Stimulated activated naive CD8-positive, alpha-beta T cell treated with anti-CD3 and anti-CD28 coated beads, Interleukin-15, amount 100 ng/mL, for 72 hours (primary cell): ENCODE measurements around the gene RBMX2.
"Not testable (repeated sequence)": the region's sequence is repeated elsewhere in the genome, so short reads cannot be mapped to it uniquely, and the experiment has no call there.

ENCODE experiments used
- ATAC-seq: fragments of 150-1000 bp; cut with Tn5 transposase; 2 replicates; pipeline ENCODE4 v1.10.0; 2021; ENCODE audit warnings: mild to moderate bottlenecking, moderate library complexity
- DNase-seq, 2 donors: peaks; one replicate each; pipeline ENCODE4 v3.0.0; 2021 to 2022
- H3K27ac Mint-ChIP-seq, 2 donors: one replicate each; pipeline ENCODE4 v1.8.0; 2022; ENCODE audit warnings: mild to moderate bottlenecking in 2 of 2, mixed read lengths in 2 of 2, moderate library complexity in 2 of 2
- H3K27me3 Mint-ChIP-seq: one replicate; pipeline ENCODE4 v1.8.0; 2022; ENCODE audit warnings: mixed read lengths
- H3K4me1 Mint-ChIP-seq: one replicate; pipeline ENCODE4 v1.8.0; 2022; ENCODE audit warnings: mild to moderate bottlenecking, mixed read lengths
- H3K4me3 Mint-ChIP-seq, 2 donors: one replicate each; pipeline ENCODE4 v1.8.0; 2022; ENCODE audit warnings: mild to moderate bottlenecking in 2 of 2, mixed read lengths in 2 of 2, moderate library complexity in 1 of 2
- H3K9me3 Mint-ChIP-seq, 2 donors: one replicate each; pipeline ENCODE4 v1.8.0; 2022; ENCODE audit warnings: mixed read lengths in 2 of 2

Gene RBMX2, protein sequence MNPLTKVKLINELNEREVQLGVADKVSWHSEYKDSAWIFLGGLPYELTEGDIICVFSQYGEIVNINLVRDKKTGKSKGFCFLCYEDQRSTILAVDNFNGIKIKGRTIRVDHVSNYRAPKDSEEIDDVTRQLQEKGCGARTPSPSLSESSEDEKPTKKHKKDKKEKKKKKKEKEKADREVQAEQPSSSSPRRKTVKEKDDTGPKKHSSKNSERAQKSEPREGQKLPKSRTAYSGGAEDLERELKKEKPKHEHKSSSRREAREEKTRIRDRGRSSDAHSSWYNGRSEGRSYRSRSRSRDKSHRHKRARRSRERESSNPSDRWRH

DNA sequence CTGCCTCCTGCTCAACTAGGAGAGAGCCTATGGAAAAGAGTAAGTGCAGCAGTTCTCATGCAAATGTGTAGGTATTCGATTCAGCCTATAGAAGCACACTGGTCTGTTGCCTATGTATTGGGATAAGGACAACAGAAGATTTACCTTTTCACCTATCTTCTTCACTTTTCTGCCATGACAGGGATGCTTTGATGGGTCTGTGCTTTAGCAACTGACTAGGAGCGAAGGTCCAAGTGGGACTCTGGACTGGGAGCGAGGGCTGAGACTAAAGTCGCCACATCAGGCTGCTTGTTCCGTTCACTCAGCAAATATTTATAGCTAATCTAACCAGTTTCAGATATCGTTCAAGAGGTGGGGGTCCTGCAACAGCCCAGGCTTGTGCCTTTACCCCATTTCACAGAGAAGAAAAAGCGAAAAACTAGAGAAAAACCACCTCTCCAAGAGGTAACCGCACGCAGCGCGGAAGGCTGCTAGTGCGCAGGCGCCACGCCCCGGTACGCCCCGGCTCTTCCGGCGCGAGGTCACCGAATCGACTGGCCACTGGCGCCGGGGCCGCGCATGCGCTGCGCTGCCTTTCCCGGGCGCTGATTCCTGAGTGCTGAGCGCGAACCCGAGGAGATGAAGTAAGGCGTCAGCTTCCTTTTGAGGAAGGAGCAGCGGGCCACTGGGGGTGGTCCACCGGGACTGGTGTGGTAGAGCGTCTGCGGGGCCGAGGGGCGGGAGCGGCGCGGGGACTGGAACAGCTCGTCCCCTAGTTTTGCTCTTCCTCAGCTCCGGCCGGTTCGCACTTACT lies at the start of gene RBMX2:
Gene RBMX2 (plus strand): TSS at position 573 of the 793 bp plus-strand sequence. CDS start 46 bp downstream, at position 619.
- Mint-ChIP-seq H3K4me3 (peak within 1 kb of the TSS; percentile 79 to 88), H3K27ac (peak within 1 kb of the TSS; percentile 93 to 97)

DNA sequence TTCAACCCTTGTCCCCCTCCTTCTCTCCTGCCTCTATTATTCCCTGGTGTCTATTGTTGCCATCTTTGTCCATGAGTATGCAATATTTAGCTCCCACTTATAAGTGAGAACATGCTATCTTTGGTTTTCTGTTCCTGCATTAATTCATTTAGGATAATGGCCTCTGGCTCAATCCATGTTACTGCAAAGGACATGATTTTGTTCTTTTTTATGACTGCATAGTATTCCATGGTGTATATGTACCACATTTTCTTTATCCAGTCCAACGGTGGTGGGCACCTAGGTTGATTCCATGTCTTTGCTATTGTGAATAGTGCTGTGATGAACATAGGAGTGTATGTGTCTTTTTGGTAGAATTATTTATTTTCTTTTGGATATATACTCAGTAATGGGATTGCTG lies 49.7 kb upstream of the RBMX2 start:
- not testable (repeated sequence) for ATAC-seq, H3K4me3 Mint-ChIP-seq, H3K27ac Mint-ChIP-seq, DNase-seq, H3K4me1 Mint-ChIP-seq, H3K27me3 Mint-ChIP-seq, H3K9me3 Mint-ChIP-seq

More for the DNA sequence above, at the start of gene RBMX2:
- H3K27me3 Mint-ChIP-seq, result no peaks in the 10 kb centered on the region
- DNase-seq (peak; percentile 47 to 68), ATAC-seq (peak; percentile 90)
- H3K4me1 Mint-ChIP-seq, result peaks cover 17% of the 10 kb centered on the region
- H3K9me3 Mint-ChIP-seq, result no peaks in the 10 kb centered on the region

DNA sequence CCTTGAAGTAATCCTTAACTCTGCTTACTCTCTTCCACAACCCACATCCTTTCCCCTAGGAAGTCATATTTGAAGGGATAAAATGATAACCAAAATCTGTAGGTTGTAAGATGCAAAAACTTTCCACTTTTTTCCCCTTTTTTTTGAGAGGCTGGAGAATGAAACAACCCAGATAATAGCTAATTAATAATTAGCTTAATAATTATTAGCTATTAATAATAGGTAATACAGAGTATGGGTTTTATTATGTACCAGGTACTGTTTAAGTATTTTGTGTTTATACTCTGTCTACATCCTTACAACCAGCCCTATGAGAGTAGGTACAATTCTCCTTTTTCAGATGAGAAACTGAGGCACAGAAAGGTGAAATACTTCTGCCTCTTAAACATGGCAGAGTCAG lies 25.7 kb upstream of the RBMX2 start:
- Mint-ChIP-seq H3K9me3 (no peaks in the 10 kb centered on the region), H3K4me1 (no peaks in the 10 kb centered on the region), H3K27ac (no peak overlapping the region), H3K27me3 (no peaks in the 10 kb centered on the region), H3K4me3 (no peak overlapping the region)
- DNase-seq (no peak), ATAC-seq (no peak)

DNA sequence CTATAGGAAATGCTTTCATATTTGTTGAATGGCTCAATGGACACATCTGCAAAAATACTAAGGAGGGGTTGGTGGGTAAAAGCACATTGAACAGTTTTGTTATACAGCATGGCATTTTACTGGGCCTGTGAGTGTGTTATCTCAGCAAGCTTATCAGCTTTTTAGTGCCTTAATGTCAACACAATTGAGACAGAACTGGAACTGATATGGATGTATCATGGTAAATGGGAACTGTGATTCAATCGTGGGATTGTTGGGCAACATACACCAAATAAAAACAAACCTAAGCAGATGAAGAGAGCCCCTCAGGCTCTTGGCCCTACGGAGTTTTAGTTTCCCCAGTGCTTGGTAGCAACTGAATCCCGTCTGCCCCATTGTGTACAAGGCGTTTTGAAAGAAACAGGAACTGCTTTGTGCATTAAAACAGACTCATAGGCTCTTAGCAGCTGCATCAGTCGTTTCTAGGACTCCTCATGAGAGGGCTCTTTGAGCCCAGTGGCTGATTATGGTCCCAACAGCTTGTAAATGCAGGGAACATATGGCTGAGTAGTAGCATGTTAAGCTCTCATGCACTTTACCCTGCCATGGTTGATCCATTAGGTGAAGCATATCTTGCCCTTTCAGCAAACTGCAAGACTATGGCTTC lies 23.6 kb upstream of the RBMX2 start:
- Mint-ChIP-seq H3K27ac (no peak overlapping the region), H3K4me1 (no peaks in the 10 kb centered on the region), H3K4me3 (no peak overlapping the region), H3K9me3 (no peaks in the 10 kb centered on the region), H3K27me3 (no peaks in the 10 kb centered on the region)
- ATAC-seq (no peak), DNase-seq (no peak)

DNA sequence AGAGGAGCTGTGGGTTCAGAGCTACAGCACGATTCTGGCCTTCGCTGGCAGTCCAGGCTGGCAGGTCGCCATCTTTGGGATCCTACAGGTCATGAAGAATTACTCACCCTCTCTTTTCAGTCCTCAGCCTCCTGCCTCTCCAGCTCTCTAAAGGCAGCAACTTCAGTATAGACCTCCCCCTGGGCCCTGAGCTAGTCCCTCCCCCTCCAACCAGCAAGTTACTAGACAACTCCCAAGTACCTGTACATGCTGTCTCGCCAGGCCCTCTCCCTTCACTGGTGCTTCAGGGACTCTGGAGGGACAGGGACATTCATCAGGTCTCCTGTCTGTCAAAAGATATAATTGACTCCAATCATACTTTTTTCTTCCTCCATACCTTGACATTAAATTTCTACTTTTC lies 16.3 kb upstream of the RBMX2 start, which contains the start of gene GPR119:
Gene GPR119 (minus strand): TSS at position 155 of the 400 bp plus-strand sequence. CDS start 227 bp downstream, outside the sequence.
- Mint-ChIP-seq H3K4me1 (no peaks in the 10 kb centered on the region), H3K27ac (peak within 1 kb of the TSS in 1 of 2 donors; percentile 42), H3K4me3 (no peak within 1 kb of the TSS), H3K9me3 (no peaks in the 10 kb centered on the region), H3K27me3 (peaks cover 7% of the 10 kb centered on the region)
- DNase-seq (no peak), ATAC-seq (no peak)

DNA sequence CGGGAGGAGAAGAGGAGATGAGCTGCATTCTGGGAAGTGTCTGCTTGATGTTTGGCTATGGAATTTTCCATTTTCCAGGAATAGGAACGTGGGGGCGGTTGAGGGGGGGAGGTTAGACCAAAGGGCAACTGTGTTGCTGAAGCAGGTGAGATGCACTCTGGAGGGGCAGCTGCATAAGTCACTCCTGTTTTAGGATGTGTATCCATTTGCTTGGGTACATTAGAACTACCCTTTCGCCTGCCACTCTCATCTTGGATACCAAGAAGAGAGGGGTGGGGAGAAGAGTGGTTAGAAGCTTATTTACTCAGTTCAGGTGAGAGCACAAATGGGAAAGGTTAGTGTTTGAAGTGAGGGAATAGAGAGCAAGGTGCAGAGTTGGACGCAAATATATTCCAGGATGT lies 15.4 kb upstream of the RBMX2 start:
- no peak for ATAC-seq
- H3K4me1 Mint-ChIP-seq, result no peaks in the 10 kb centered on the region
- DNase-seq, result no peak
- H3K9me3 Mint-ChIP-seq, result no peaks in the 10 kb centered on the region
- no peak overlapping the region for H3K27ac Mint-ChIP-seq
- H3K27me3 Mint-ChIP-seq, result peaks cover 7% of the 10 kb centered on the region
- H3K4me3 Mint-ChIP-seq, result no peak overlapping the region

DNA sequence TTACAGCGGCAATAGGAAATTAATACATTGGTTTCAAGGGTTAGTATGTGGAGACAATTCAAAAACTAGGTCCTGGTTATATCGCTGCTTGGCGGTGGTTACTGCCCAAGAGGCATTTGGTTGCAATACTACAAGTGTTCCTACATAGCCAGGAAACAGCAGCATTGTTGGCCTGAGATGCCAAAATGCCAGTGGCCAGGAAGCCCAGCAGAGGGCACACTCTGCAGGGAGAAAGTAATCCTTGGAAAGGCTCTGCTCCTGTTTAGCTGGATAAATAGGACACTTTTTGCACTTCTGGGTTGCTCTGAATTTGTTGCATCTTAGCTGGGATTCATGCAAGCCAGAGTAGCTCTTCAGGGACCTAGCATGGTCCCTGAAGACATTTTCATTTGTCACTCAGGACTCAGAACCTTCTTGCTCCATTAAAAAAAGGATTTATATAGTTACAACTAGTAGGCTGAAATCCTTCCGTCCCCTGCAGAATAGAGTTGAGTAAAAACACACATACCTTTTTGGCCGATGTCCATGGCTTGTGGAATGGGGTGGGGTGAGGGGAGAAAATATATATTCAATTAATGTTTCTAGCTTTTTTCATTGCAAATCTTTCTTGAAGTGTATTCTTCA lies 8.2 kb upstream of the RBMX2 start:
- ATAC-seq (no peak), DNase-seq (no peak)
- Mint-ChIP-seq H3K9me3 (no peaks in the 10 kb centered on the region), H3K4me3 (no peak overlapping the region), H3K27me3 (peaks cover 7% of the 10 kb centered on the region), H3K27ac (no peak overlapping the region), H3K4me1 (no peaks in the 10 kb centered on the region)

DNA sequence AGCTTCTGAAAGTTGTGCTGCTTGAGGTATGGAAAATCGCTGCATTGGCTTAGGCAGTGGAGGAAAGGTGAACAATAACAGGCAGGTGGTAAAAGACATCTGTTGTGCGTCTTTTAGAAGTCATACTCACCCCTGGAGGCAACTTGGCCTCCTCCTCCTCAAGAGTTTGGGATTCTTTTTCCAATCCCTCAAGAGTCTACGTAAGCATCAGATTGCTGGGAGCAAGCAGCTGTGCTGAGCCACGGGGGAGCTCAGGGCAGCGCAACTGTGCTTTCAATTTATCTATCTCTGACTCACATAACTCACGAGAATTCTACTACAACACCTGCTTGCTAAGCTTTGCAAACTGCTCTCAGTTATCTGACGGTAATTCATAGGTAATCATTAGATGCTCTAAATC lies 6.4 kb upstream of the RBMX2 start:
- DNase-seq (no peak), ATAC-seq (no peak)
- H3K27ac Mint-ChIP-seq, result no peak overlapping the region
- H3K4me1 Mint-ChIP-seq, result no peaks in the 10 kb centered on the region
- peaks cover 7% of the 10 kb centered on the region for H3K27me3 Mint-ChIP-seq
- no peaks in the 10 kb centered on the region for H3K9me3 Mint-ChIP-seq
- no peak overlapping the region for H3K4me3 Mint-ChIP-seq

DNA sequence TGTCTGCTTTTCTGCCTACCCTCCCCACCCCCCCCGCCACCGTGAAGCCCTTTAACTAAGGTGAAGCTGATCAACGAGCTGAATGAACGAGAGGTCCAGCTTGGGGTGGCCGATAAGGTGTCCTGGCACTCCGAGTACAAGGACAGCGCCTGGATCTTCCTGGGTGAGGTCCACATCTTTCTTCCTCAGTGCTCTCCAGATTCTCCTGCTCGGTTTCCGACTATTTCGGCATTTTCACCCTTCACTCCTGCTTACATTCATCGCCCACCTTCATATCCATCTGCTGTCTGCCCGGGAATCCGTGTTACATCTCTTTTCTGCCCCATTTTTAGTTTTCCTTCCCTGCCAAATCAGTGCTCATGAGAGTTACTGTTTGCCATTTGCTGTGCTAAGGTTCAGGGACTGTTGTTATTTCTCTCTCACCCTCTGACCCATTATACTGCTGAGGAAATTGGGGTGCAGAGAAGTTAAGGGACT lies 459 bp downstream of the RBMX2 start:
- Mint-ChIP-seq H3K9me3 (no peaks in the 10 kb centered on the region), H3K4me1 (peaks cover 17% of the 10 kb centered on the region), H3K27me3 (no peaks in the 10 kb centered on the region), H3K27ac (peak overlapping the region in 1 of 2 donors; percentile 79), H3K4me3 (peak overlapping the region; percentile 79 to 88)
- DNase-seq (no peak), ATAC-seq (no peak)

DNA sequence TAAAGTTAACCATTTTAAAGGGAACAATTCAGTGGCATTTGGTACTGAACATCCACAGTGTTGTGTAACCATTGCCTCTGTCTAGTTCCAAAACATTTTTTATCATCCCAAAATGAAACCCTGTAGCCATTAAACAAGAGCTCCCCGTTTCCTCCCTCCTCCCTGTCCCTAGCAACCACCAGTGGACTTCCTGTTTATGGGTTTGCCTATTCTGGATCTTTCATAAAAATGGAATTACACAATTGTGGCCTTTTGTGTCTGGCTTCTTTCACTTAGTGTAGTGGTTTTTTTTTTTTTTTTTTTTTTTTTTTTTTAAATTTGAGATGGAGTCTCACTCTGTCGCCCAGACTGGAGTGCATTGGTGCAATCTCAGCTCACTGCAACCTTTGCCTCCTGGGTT lies 11.6 kb downstream of the RBMX2 start:
- Mint-ChIP-seq H3K4me1 (no peaks in the 10 kb centered on the region), H3K27ac (peak overlapping the region in 1 of 2 donors; percentile 33), H3K4me3 (no peak overlapping the region), H3K9me3 (no peaks in the 10 kb centered on the region), H3K27me3 (no peaks in the 10 kb centered on the region)
- DNase-seq, result no peak
- ATAC-seq, result no peak

DNA sequence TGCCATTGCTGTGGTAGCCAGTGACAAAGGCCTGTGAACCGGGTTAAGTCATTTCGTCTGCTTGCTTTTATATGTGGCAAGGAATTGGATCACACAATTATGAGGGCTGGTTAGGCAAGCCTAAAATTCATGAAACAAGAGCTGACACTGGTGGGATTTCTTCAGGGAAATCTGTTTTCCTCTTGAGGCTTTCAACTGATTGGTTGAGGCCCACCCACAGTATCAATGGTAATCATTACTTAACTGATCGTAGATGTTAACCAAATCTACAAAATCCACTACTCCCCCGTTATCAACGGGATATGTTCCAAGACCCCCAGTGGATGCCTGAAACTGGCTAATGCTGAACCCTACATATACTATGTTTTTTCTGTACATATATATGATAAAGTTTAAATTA lies 13.0 kb downstream of the RBMX2 start:
- H3K4me3 Mint-ChIP-seq, result no peak overlapping the region
- no peaks in the 10 kb centered on the region for H3K27me3 Mint-ChIP-seq
- no peaks in the 10 kb centered on the region for H3K4me1 Mint-ChIP-seq
- no peak for DNase-seq
- H3K27ac Mint-ChIP-seq, result no peak overlapping the region
- ATAC-seq, result no peak
- H3K9me3 Mint-ChIP-seq, result no peaks in the 10 kb centered on the region

DNA sequence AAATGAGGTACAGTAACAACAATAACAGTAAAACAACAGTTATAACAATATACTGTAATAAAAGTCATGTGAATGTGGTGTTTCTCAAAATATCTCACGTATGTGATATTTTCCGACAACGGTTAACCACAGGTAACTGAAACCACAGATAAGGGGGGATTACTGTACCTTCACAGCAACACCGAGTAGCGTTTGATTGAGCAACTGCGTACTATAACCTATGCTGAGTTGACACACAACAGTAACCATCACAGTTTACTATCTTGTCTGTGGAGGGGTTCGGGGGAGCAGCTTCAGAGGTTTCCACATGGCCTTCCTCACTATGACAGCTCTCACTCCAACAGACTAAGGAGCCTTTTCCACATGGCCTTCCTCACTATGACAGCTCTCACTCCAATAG lies 13.4 kb downstream of the RBMX2 start:
- Mint-ChIP-seq H3K4me1 (no peaks in the 10 kb centered on the region), H3K27me3 (no peaks in the 10 kb centered on the region), H3K4me3 (no peak overlapping the region), H3K9me3 (no peaks in the 10 kb centered on the region), H3K27ac (no peak overlapping the region)
- peak; percentile 66 for ATAC-seq
- no peak for DNase-seq

DNA sequence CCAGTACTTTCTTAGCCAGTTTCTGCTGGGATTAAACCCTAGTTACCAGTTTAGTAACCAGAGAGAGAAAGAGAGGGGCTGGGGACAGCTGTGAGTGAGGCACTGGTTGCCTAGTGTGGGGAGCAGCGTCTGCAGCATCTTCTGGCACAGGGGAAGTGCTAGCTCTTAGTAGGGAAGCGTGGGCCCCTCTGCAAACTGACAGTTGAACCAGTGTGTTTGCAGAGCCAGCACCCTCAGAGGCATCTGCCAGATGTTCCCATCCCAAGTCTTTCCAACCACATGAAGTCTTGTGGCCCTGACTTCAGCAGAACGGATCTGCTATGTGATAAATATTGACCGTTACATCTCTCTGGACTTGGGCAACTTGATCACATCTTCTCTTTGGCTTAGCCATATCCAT lies 15.0 kb downstream of the RBMX2 start:
- no peak overlapping the region for H3K4me3 Mint-ChIP-seq
- H3K27me3 Mint-ChIP-seq, result no peaks in the 10 kb centered on the region
- H3K4me1 Mint-ChIP-seq, result no peaks in the 10 kb centered on the region
- H3K9me3 Mint-ChIP-seq, result no peaks in the 10 kb centered on the region
- H3K27ac Mint-ChIP-seq, result peak overlapping the region in 1 of 2 donors; percentile 42
- DNase-seq (no peak), ATAC-seq (no peak)

DNA sequence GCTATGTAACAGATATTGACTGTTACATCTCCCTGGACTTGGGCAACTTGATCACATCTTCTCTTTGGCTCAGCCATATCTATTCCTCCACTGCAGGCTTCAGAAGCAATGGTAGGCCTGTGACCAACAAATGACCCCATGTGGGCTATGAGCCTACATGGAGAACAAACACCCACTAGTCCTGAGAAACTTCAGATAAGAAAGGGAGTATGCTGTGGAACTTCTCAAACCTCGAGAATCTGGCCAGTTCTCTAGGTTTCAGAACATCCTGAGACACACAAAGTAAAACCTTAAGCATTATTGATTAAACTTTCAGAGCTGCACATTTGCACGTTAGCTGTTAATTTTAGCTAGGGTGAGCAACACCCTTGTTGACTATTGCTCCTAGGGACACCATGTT lies 16.3 kb downstream of the RBMX2 start:
- Mint-ChIP-seq H3K27ac (no peak overlapping the region), H3K27me3 (no peaks in the 10 kb centered on the region), H3K4me3 (no peak overlapping the region), H3K4me1 (no peaks in the 10 kb centered on the region), H3K9me3 (no peaks in the 10 kb centered on the region)
- ATAC-seq (no peak), DNase-seq (no peak)

DNA sequence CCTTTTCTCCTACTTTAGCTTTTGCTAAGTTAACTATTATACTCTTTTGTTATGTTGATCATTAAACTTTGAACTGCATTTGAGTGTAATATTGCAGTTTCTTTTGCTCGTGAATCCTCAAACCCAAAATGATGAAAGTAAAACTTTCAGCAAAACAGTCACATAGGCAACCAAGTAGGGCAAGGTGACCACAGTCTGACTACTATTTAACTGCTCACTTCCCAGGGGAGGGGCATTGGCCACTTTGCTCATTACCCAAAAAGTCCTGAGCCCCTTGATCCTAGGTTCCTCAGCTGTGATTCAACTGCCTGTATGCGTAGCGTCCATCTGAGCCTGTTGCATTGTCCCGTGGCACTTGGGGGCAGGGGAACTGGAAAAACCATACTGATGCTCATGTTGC lies 17.0 kb downstream of the RBMX2 start:
- Mint-ChIP-seq H3K4me3 (no peak overlapping the region), H3K27me3 (no peaks in the 10 kb centered on the region), H3K4me1 (no peaks in the 10 kb centered on the region), H3K9me3 (no peaks in the 10 kb centered on the region), H3K27ac (no peak overlapping the region)
- ATAC-seq (no peak), DNase-seq (no peak)
